Measurements from ENCODE around the gene SIRPD.

Gene SIRPD

GRCh38 chr20:1566701-1567100 is 9.2 kb upstream of the SIRPD start:
- Histone ChIP-seq H3K79me2 (ENCODE audit: insufficient read depth, low read length) (no peaks in the 10 kb centered on the region), H3K9me3 (ENCODE audit: insufficient read depth, low read depth, low read length) (peaks cover 5% of the 10 kb centered on the region; the same call in 1 of the 2 replicates), H3K27me3 (ENCODE audit: insufficient read depth, low read length, poor library complexity, severe bottlenecking) (no peaks in the 10 kb centered on the region), H3K4me3 (ENCODE audit: low read length, poor library complexity, severe bottlenecking) (no peak overlapping the region), H3K4me1 (ENCODE audit: insufficient read depth, low read length, poor library complexity, severe bottlenecking) (no peaks in the 10 kb centered on the region), H3K4me2 (ENCODE audit: low read depth, low read length, poor library complexity, severe bottlenecking) (no peak overlapping the region), H3K9me2 (replicated peaks; ENCODE audit: low read depth, low read length) (no peaks in the 10 kb centered on the region), H2AFZ (ENCODE audit: low read length) (no peak overlapping the region), H3K9ac (ENCODE audit: low read depth, low read length, poor library complexity, severe bottlenecking) (no peak overlapping the region), H3K36me3 (ENCODE audit: insufficient read depth, low read length) (no peaks in the 10 kb centered on the region), H3F3A (ENCODE audit: low read depth) (no peaks in the 10 kb centered on the region), H4K20me1 (ENCODE audit: insufficient read depth, low read length, poor library complexity, severe bottlenecking) (no peaks in the 10 kb centered on the region)
- TF ChIP-seq CTCF (conservative IDR thresholded peaks at IDR 0.05; ENCODE audit: low read length) (no peak), EZH2phosphoT487 (IDR thresholded peaks at IDR 0.05; ENCODE audit: borderline replicate concordance) (no peak)

- no peaks in the 10 kb centered on the region for H3K36me3 ChIP-seq (ENCODE audit: insufficient read depth, low read length)
- H3K4me2 ChIP-seq (ENCODE audit: low read depth, low read length, poor library complexity, severe bottlenecking) = no peak overlapping the region
- no peaks in the 10 kb centered on the region for H3K79me2 ChIP-seq (ENCODE audit: insufficient read depth, low read length)
- no peaks in the 10 kb centered on the region for H3K27me3 ChIP-seq (ENCODE audit: insufficient read depth, low read length, poor library complexity, severe bottlenecking)
- no peak overlapping the region for H3K4me3 ChIP-seq (ENCODE audit: low read length, poor library complexity, severe bottlenecking)
- no peaks in the 10 kb centered on the region for H3K9me2 ChIP-seq (replicated peaks; ENCODE audit: low read depth, low read length)
- TF ChIP-seq EZH2phosphoT487 (IDR thresholded peaks at IDR 0.05; ENCODE audit: borderline replicate concordance) (no peak), CTCF (conservative IDR thresholded peaks at IDR 0.05; ENCODE audit: low read length) (no peak)
- no peaks in the 10 kb centered on the region for H3K4me1 ChIP-seq (ENCODE audit: insufficient read depth, low read length, poor library complexity, severe bottlenecking)
- no peaks in the 10 kb centered on the region for H3F3A ChIP-seq (ENCODE audit: low read depth)
- no peak overlapping the region for H3K9ac ChIP-seq (ENCODE audit: low read depth, low read length, poor library complexity, severe bottlenecking)
- H2AFZ ChIP-seq (ENCODE audit: low read length) = no peak overlapping the region
- no peaks in the 10 kb centered on the region for H4K20me1 ChIP-seq (ENCODE audit: insufficient read depth, low read length, poor library complexity, severe bottlenecking)
- H3K9me3 ChIP-seq (ENCODE audit: insufficient read depth, low read depth, low read length) = peaks cover 5% of the 10 kb centered on the region; the same call in 1 of the 2 replicates
These were observed 8.0 kb upstream of the SIRPD start for GRCh38 chr20:1565461-1565860.

GRCh38 chr20:1563598-1563997 is 6.1 kb upstream of the SIRPD start:
- no peak overlapping the region for H3K9ac ChIP-seq (ENCODE audit: low read depth, low read length, poor library complexity, severe bottlenecking)
- H3K79me2 ChIP-seq (ENCODE audit: insufficient read depth, low read length) = no peaks in the 10 kb centered on the region
- no peaks in the 10 kb centered on the region for H3K27me3 ChIP-seq (ENCODE audit: insufficient read depth, low read length, poor library complexity, severe bottlenecking)
- no peaks in the 10 kb centered on the region for H3K9me2 ChIP-seq (replicated peaks; ENCODE audit: low read depth, low read length)
- H4K20me1 ChIP-seq (ENCODE audit: insufficient read depth, low read length, poor library complexity, severe bottlenecking) = no peaks in the 10 kb centered on the region
- TF ChIP-seq CTCF (conservative IDR thresholded peaks at IDR 0.05; ENCODE audit: low read length) (no peak), EZH2phosphoT487 (IDR thresholded peaks at IDR 0.05; ENCODE audit: borderline replicate concordance) (no peak)
- no peaks in the 10 kb centered on the region for H3K36me3 ChIP-seq (ENCODE audit: insufficient read depth, low read length)
- H2AFZ ChIP-seq (ENCODE audit: low read length) = no peak overlapping the region
- no peak overlapping the region for H3K4me2 ChIP-seq (ENCODE audit: low read depth, low read length, poor library complexity, severe bottlenecking)
- peaks cover 5% of the 10 kb centered on the region; the same call in 1 of the 2 replicates for H3K9me3 ChIP-seq (ENCODE audit: insufficient read depth, low read depth, low read length)
- no peaks in the 10 kb centered on the region for H3K4me1 ChIP-seq (ENCODE audit: insufficient read depth, low read length, poor library complexity, severe bottlenecking)
- H3K4me3 ChIP-seq (ENCODE audit: low read length, poor library complexity, severe bottlenecking) = no peak overlapping the region
- H3F3A ChIP-seq (ENCODE audit: low read depth) = no peaks in the 10 kb centered on the region

All from Loucy (cell line).